GM12878 (cell line): ENCODE data around the gene ESR1. TPM values are rescaled to one million over a fixed set of nuclear protein-coding genes. Genes with fewer than 3 reads are reported as not detected.

Source experiments
- ATAC-seq: fragments of 200-7000 bp; cut with Tn5 transposase; 3 replicates; pipeline ENCODE4 v1.9.1; 2020; ENCODE audit warnings: mild to moderate bottlenecking, moderate library complexity
- BruUV-seq: library from RNA; stranded (reverse); fragments of 400-500 nt; replicated peaks from 2 replicates; lab custom pipeline; 2021; lab: Mats Ljungman, UMichigan
- CTCF ChIA-PET: fragments of 300-600 bp; sonication (Branson Sonifier 250); formaldehyde crosslinking; extraction: SDS; loops from one replicate; lab custom pipeline; 2021; ENCODE audit warnings: inconsistent platforms; lab: Yijun Ruan, JAX
- POLR2A ChIA-PET: fragments of 350-600 bp; formaldehyde crosslinking; extraction: SDS; loops from one replicate; lab custom pipeline; 2021; ENCODE audit warnings: inconsistent platforms; lab: Charles Lee
- RAD21 ChIA-PET: fragments of 300-600 bp; sonication (Branson Sonifier 250); formaldehyde crosslinking; loops from one replicate; lab custom pipeline; 2023; ENCODE audit warnings: antibody characterized with exemption; ENCODE audit not compliant: unreplicated experiment; lab: Charles Lee
- SMC1A ChIA-PET: fragments of 300-600 bp; sonication (Branson Sonifier 250); formaldehyde crosslinking; loops from one replicate; lab custom pipeline; 2023; ENCODE audit not compliant: unreplicated experiment, uncharacterized antibody; lab: Charles Lee
- DNase-seq: peaks from one replicate; pipeline ENCODE4 v3.0.0-alpha.2; 2011; ENCODE audit warnings: low read depth, low spot score
- FAIRE-seq: peaks from 3 replicates; lab custom pipeline; 2011; peaks lifted over from hg19 to GRCh38; lab: Jason Lieb, UNC
- H2AFZ ChIP-seq: 2 replicates; pipeline ENCODE4 v1.6.0; 2011; ENCODE audit warnings: low read depth, low read length, control low read depth; ENCODE audit not compliant: control insufficient read depth
- H3K27ac ChIP-seq: 2 replicates; pipeline ENCODE4 v1.5.1; 2011; ENCODE audit warnings: control low read depth; ENCODE audit not compliant: control insufficient read depth, insufficient read depth
- H3K27me3 ChIP-seq, 2 experiments: replicated peaks in 1 of 2; 2 replicates each; pipeline versions ENCODE4 v1.6.0 to v1.6.1; 2011; ENCODE audit warnings: low read length in 1 of 2; ENCODE audit not compliant: control insufficient read depth in 2 of 2, insufficient read depth in 2 of 2
- H3K36me3 ChIP-seq, 2 experiments: 2 replicates each; pipeline ENCODE4 v1.5.1; 2011; ENCODE audit warnings: low read length in 1 of 2; ENCODE audit not compliant: control insufficient read depth in 2 of 2, insufficient read depth in 2 of 2
- H3K4me1 ChIP-seq: 2 replicates; pipeline ENCODE4 v1.6.1; 2011; ENCODE audit warnings: mild to moderate bottlenecking, low read length, moderate library complexity, mixed read lengths; ENCODE audit not compliant: control insufficient read depth, insufficient read depth
- H3K4me2 ChIP-seq: 2 replicates; pipeline ENCODE4 v1.6.0; 2011; ENCODE audit warnings: control low read depth; ENCODE audit not compliant: control insufficient read depth, insufficient read depth
- H3K4me3 ChIP-seq: fragments of 200-600 bp; sonication (generic); 2 replicates; pipeline ENCODE4 v1.5.1; 2016
- H3K79me2 ChIP-seq: 2 replicates; pipeline ENCODE4 v1.6.0; 2011; ENCODE audit warnings: low read length; ENCODE audit not compliant: control insufficient read depth, insufficient read depth
- H3K9ac ChIP-seq: 2 replicates; pipeline ENCODE4 v1.8.0; 2011; ENCODE audit warnings: low read length, control low read depth, mixed read lengths; ENCODE audit not compliant: control insufficient read depth, insufficient read depth
- H3K9me3 ChIP-seq: replicated peaks from 3 replicates; pipeline ENCODE4 v1.5.1; 2011; ENCODE audit warnings: mild to moderate bottlenecking, low read length; ENCODE audit not compliant: control insufficient read depth, insufficient read depth
- H4K20me1 ChIP-seq: 2 replicates; pipeline ENCODE4 v1.6.0; 2011; ENCODE audit not compliant: control insufficient read depth, insufficient read depth
- CHD2 ChIP-seq: IDR thresholded peaks from 2 replicates; pipeline ENCODE4 v1.6.1; 2011; ENCODE audit warnings: low read depth, low read length, improper control_type of control experiment, borderline replicate concordance
- CREB1 ChIP-seq: IDR thresholded peaks from 2 replicates; pipeline ENCODE4 v1.6.1; 2012; ENCODE audit warnings: low read depth, mild to moderate bottlenecking, inconsistent platforms
- ELK1 ChIP-seq: IDR thresholded peaks from 2 replicates; pipeline ENCODE4 v1.6.1; 2012; ENCODE audit warnings: low read depth, low read length, improper control_type of control experiment
- MEF2B ChIP-seq: fragments of 450-650 bp; IDR thresholded peaks from 2 replicates; pipeline ENCODE4 v1.6.1; 2018; ENCODE audit warnings: mild to moderate bottlenecking, moderate library complexity; ENCODE audit not compliant: partially characterized antibody, poor library complexity, severe bottlenecking
- MTA2 ChIP-seq: fragments of 450-650 bp; IDR thresholded peaks from 2 replicates; pipeline ENCODE4 v1.6.1; 2016; ENCODE audit warnings: low read depth, mild to moderate bottlenecking, moderate library complexity
- PML ChIP-seq: IDR thresholded peaks from 2 replicates; pipeline ENCODE4 v1.6.1; 2012; ENCODE audit warnings: low read length, inconsistent platforms
- POU2F2 ChIP-seq: IDR thresholded peaks from 3 replicates; pipeline ENCODE4 v1.6.1; 2011; ENCODE audit warnings: low read depth, mild to moderate bottlenecking, low read length, borderline replicate concordance
- RB1 ChIP-seq: fragments of 450-650 bp; formaldehyde crosslinking; IDR thresholded peaks from 2 replicates; pipeline ENCODE4 v1.6.1; 2017; ENCODE audit warnings: mild to moderate bottlenecking, borderline replicate concordance
- RFX5 ChIP-seq: IDR thresholded peaks from 2 replicates; pipeline ENCODE4 v1.6.1; 2011; ENCODE audit warnings: low read depth, low read length, improper control_type of control experiment
- YY1 ChIP-seq: IDR thresholded peaks from 2 replicates; pipeline ENCODE4 v1.6.1; 2011; ENCODE audit warnings: low read depth, mild to moderate bottlenecking, low read length
- WGBS: methylation state at CpG from one replicate; pipeline ENCODE4 v1.1.6; 2016; ENCODE audit warnings: low lambda C conversion rate; ENCODE audit not compliant: insufficient replicate concordance, insufficient coverage; ENCODE audit errors: missing lambda C conversion rate; 5-methylcytosine and 5-hydroxymethylcytosine counted together
- in situ Hi-C: fragments of 300-500 bp; cut with MboI; formaldehyde crosslinking; loops from 9 replicates; pipeline ENCODE4 v1.14.3; 2018; ENCODE audit warnings: mixed read lengths
- intact Hi-C: fragments of 100-400 bp; cut with micrococcal nuclease; formaldehyde crosslinking; loops from one replicate; pipeline ENCODE4 v1.14.2; 2022; ENCODE audit not compliant: unreplicated experiment
- polyA plus RNA-seq, 11 experiments: library from polyadenylated mRNA; depleted of rRNA in 4 of 11; unstranded in 6 of 11; stranded (reverse) in 5 of 11; fragments of >200 nt; fragmentation: Nextera tagmentation in 4 of 11; fragmentation: Illumina TruSeq in 1 of 11; extraction: Ambion mirVana in 4 of 11; extraction: Trizol in 1 of 11; gene quantifications; 1 replicate in 1 of 11; 2 replicates in 10 of 11; pipeline versions ENCODE4 v1.2.1 to v1.2.3, GENCODE V29; 2011 to 2016; ENCODE audit warnings: inconsistent platforms in 2 of 11, missing spikeins in 2 of 11, low read depth in 1 of 11
- total RNA-seq, 4 experiments: library from RNA; depleted of rRNA in 3 of 4; stranded (reverse); fragments of >200 nt in 3 of 4; fragmentation: Illumina TruSeq in 1 of 4; extraction: Trizol in 1 of 4; gene quantifications; 2 replicates each; pipeline versions ENCODE4 v1.2.1 to v1.2.3, GENCODE V29; 2013 to 2021

Gene ESR1
- total and polyA plus RNA-seq, 10 of the 15 experiments (the other 5 are each of a cell fraction or from before 2014, with no cell fraction given), result 0.03 to 0.51 (median 0.21) TPM; not detected in 4

GRCh38 chr6:151760486-151760885, 47.0 kb upstream of the ESR1 start:
- TF ChIP-seq POU2F2 (no peak), CREB1 (no peak), YY1 (no peak), PML (no peak), CHD2 (no peak), MTA2 (no peak), RB1 (no peak)
- H2AFZ ChIP-seq, result no peak overlapping the region
- no peaks in the 10 kb centered on the region for H3K27me3 ChIP-seq
- H3K9me3 ChIP-seq, result no peaks in the 10 kb centered on the region
- FAIRE-seq (no peak), DNase-seq (no peak), ATAC-seq (no peak)
- RAD21 ChIA-PET, result interaction anchor here (1.7 to 5.9 kb wide), 2 partner anchors 38 to 70 kb away, joined by 5 to 43 read pairs; no protein-coding TSS in a partner anchor
- H3K4me1 ChIP-seq, result peaks cover 12% of the 10 kb centered on the region
- H3K27ac ChIP-seq, result no peak overlapping the region
- no peaks in the 10 kb centered on the region for H4K20me1 ChIP-seq
- intact Hi-C loops, result no loop called here
- 75% methylated on average over 7 of the region's 7 CpGs for WGBS
- no peaks in the 10 kb centered on the region for H3K36me3 ChIP-seq
- H3K4me3 ChIP-seq, result no peak overlapping the region
- H3K79me2 ChIP-seq, result no peaks in the 10 kb centered on the region
- SMC1A ChIA-PET, result interaction anchor here (0.8 to 6.9 kb wide), 3 partner anchors 57 to 83 kb away, joined by 3 to 90 read pairs (median 51); no protein-coding TSS in a partner anchor
- CTCF ChIA-PET, result interaction anchor here (3.7 kb wide), 1 partner anchor 70 kb away, joined by 26 read pairs; no protein-coding TSS in a partner anchor
- POLR2A ChIA-PET, result no interaction called here
- no peak overlapping the region for H3K9ac ChIP-seq
- no TSS peak for BruUV-seq
- no peak overlapping the region for H3K4me2 ChIP-seq
- in situ Hi-C loops, result loop anchor here (5.0 to 10.0 kb wide), 3 partner anchors 364 to 597 kb away; no protein-coding TSS in a partner anchor

GRCh38 chr6:151761851-151762250, 45.6 kb upstream of the ESR1 start:
- ChIA-PET CTCF (interaction anchor here (0.6 to 3.7 kb wide), 11 partner anchors 21 to 398 kb away, joined by 3 to 26 read pairs (median 3); no protein-coding TSS in a partner anchor), POLR2A (interaction anchor here (1.7 kb wide), 1 partner anchor 71 kb away, joined by 6 read pairs; no protein-coding TSS in a partner anchor), RAD21 (interaction anchor here (0.8 to 5.9 kb wide), 5 partner anchors 45 to 363 kb away, joined by 3 to 43 read pairs (median 4); no protein-coding TSS in a partner anchor), SMC1A (interaction anchor here (0.8 to 6.9 kb wide), 8 partner anchors 39 to 363 kb away, joined by 3 to 90 read pairs (median 5); no protein-coding TSS in a partner anchor)
- in situ Hi-C loops (loop anchor here (5.0 to 10.0 kb wide), 3 partner anchors 363 to 595 kb away; no protein-coding TSS in a partner anchor), intact Hi-C loops (no loop called here)
- no peak overlapping the region for H2AFZ ChIP-seq
- H3K9me3 ChIP-seq, result no peaks in the 10 kb centered on the region
- H3K27ac ChIP-seq, result no peak overlapping the region
- BruUV-seq, result no TSS peak
- no peaks in the 10 kb centered on the region for H4K20me1 ChIP-seq
- no peaks in the 10 kb centered on the region; a peak in 1 of 4 replicates for H3K27me3 ChIP-seq
- H3K9ac ChIP-seq, result no peak overlapping the region
- H3K79me2 ChIP-seq, result no peaks in the 10 kb centered on the region
- H3K4me3 ChIP-seq, result no peak overlapping the region
- no peak overlapping the region for H3K4me2 ChIP-seq
- no peak for TF ChIP-seq ELK1
- peak; percentile 28 for TF ChIP-seq MEF2B
- TF ChIP-seq RFX5, result no peak
- ATAC-seq (no peak), DNase-seq (no peak), FAIRE-seq (no peak)
- peaks cover 12% of the 10 kb centered on the region for H3K4me1 ChIP-seq
- 2% methylated on average over 4 of the region's 4 CpGs for WGBS
- H3K36me3 ChIP-seq, result no peaks in the 10 kb centered on the region
